ENCODE measurements around the gene ATPAF2.

Gene ATPAF2

GRCh38 chr17:18071751-18072150 is 32.8 kb upstream of the ATPAF2 start:
- no peak for TF ChIP-seq CTCF (IDR thresholded peaks at IDR 0.05; ENCODE audit: extremely low read depth, missing control alignments)
- DNase-seq (ENCODE audit: low spot score), result no peak

- peak; percentile 25 for DNase-seq (ENCODE audit: low spot score)
- no peak for TF ChIP-seq CTCF (IDR thresholded peaks at IDR 0.05; ENCODE audit: extremely low read depth, missing control alignments)
These were observed 31.9 kb upstream of the ATPAF2 start for GRCh38 chr17:18070861-18071340.

GRCh38 chr17:18069101-18069500 is 30.1 kb upstream of the ATPAF2 start:
- no peak for TF ChIP-seq CTCF (IDR thresholded peaks at IDR 0.05; ENCODE audit: extremely low read depth, missing control alignments)
- DNase-seq (ENCODE audit: low spot score), result no peak

- no peak for TF ChIP-seq CTCF (IDR thresholded peaks at IDR 0.05; ENCODE audit: extremely low read depth, missing control alignments)
- DNase-seq (ENCODE audit: low spot score), result no peak
These were observed 27.9 kb upstream of the ATPAF2 start for GRCh38 chr17:18066866-18067265.

GRCh38 chr17:18065546-18065945 is 26.6 kb upstream of the ATPAF2 start:
- DNase-seq (ENCODE audit: low spot score), result no peak
- no peak for TF ChIP-seq CTCF (IDR thresholded peaks at IDR 0.05; ENCODE audit: extremely low read depth, missing control alignments)

GRCh38 chr17:18064053-18064452 is 25.1 kb upstream of the ATPAF2 start:
- no peak for DNase-seq (ENCODE audit: low spot score)
- TF ChIP-seq CTCF (IDR thresholded peaks at IDR 0.05; ENCODE audit: extremely low read depth, missing control alignments), result no peak

- TF ChIP-seq CTCF (IDR thresholded peaks at IDR 0.05; ENCODE audit: extremely low read depth, missing control alignments), result no peak
- DNase-seq (ENCODE audit: low spot score), result no peak
These were observed 20.3 kb upstream of the ATPAF2 start for GRCh38 chr17:18059283-18059682.
